ENCODE results near the gene C1orf159.
A peak's percentile ranks its signal among the peaks of the same experiment; 100 is the strongest.

Gene C1orf159

DNA sequence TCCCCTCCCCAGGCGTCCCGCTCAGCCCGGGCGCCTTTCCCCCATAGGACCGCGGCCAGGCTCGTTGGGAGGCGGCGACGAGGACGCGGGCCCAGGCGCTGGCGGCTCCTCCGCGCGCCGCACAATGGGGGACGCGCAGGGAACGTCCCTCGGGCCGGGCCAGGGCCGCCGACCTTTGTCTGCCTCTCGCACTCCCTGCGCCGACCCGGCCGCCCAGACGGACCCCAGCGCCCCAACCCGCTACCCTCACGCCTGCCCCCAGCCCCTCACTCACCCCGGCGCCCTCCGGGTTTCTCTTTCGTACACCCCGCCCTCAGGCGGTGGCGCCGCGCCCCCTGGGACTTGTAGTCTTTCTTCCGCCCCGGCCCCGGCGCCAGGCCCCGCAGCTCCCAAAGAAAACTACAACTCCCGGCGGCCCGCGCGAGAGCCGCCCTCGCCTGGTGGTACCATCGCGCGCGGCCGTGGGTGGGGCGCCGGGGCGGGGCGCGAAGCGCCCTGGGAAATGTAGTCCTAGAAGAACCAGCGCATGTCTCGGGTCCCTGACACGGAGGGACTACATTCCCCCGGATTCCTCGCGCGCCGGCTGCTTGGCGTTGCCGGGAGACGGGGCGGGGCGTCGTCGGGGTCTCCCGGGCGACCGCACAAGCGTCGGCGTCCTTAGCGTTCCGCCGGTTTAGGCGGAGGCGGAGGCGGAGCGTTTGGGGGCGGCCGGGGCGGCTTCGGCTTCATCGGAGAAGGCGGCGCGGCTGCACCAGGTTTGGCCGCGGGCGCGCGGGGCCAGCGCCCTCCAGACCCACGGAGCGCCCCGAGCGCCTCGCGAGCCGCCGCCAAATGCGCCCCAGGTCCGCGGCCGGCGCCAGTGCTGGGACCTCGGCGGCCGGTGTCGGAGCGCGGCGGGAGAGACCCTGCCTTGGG lies at the start of gene C1orf159:
Gene C1orf159, minus strand, starts transcription at position 304 of the 915 bp plus-strand sequence. CDS start 24,546 bp downstream, outside the sequence.
- peak within 1 kb of the TSS; percentile 96 for H3K4me3 ChIP-seq (ENCODE audit: low read depth, low read length)
- TF ChIP-seq, protein P1, sequence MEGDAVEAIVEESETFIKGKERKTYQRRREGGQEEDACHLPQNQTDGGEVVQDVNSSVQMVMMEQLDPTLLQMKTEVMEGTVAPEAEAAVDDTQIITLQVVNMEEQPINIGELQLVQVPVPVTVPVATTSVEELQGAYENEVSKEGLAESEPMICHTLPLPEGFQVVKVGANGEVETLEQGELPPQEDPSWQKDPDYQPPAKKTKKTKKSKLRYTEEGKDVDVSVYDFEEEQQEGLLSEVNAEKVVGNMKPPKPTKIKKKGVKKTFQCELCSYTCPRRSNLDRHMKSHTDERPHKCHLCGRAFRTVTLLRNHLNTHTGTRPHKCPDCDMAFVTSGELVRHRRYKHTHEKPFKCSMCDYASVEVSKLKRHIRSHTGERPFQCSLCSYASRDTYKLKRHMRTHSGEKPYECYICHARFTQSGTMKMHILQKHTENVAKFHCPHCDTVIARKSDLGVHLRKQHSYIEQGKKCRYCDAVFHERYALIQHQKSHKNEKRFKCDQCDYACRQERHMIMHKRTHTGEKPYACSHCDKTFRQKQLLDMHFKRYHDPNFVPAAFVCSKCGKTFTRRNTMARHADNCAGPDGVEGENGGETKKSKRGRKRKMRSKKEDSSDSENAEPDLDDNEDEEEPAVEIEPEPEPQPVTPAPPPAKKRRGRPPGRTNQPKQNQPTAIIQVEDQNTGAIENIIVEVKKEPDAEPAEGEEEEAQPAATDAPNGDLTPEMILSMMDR (IDR thresholded peaks at IDR 0.05; ENCODE audit: borderline replicate concordance, insufficient read depth, low read depth, low read length) = no peak

DNA sequence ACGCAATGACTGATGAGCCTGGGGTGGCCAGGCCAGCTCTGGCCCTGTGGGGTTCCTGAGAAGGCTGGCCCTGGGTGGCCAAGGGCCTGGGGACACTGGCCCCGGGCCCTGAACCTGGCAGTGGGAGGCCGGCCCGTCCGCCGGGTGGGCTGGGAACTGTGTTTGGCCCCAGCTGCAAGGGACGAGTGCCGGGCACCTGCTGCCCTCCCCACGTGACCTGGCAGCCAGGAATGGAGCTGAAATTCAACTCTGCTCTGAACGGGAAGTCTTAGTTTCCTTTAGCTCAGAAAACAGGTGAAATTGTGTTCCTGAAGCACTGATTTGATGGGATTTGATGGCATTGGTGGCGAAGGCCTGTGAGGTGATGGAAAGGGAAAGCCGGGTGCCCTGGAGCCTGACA lies 49.6 kb upstream of the C1orf159 start:
- TF ChIP-seq, protein P1 (IDR thresholded peaks at IDR 0.05; ENCODE audit: borderline replicate concordance, insufficient read depth, low read depth, low read length) = no peak
- H3K4me3 ChIP-seq (ENCODE audit: low read depth, low read length) = no peak overlapping the region

DNA sequence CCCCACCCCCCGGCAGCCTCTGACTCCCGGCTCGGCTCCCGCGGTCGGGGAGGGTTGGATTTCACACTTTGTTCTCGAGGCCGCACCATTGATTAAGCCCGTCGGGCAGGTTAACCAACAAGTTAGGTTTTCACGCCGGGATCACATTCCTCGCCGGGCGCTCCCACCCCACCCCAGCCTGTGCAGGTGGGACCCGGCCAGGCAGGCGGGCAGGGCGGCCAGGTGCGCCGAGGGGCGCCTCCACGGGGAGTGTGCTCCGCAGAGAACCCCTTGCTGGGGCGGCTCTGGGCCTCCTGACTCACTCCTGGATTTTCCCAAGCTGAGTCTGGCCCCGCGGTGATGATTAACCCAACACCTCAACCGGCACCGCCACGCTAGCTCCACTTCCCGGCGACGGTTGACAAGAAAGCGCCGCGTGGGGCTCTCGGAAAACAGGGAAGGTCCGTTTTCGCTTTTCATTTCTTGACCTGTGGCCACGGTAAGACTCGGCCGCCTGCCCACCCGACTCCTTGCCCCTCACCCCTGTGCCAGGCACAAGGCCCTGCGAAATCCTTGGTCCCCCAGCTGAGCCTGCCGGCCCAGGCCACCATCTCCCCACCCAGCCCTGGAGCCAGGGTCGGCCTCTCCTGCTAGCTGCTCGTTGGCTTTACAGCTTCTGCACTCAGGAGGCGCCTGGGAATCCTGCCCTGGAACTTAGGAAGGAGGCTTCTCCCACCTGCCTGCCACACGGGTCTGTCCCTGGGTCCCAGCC lies 49.0 kb upstream of the C1orf159 start:
- TF ChIP-seq, protein P1 (IDR thresholded peaks at IDR 0.05; ENCODE audit: borderline replicate concordance, insufficient read depth, low read depth, low read length) = no peak

DNA sequence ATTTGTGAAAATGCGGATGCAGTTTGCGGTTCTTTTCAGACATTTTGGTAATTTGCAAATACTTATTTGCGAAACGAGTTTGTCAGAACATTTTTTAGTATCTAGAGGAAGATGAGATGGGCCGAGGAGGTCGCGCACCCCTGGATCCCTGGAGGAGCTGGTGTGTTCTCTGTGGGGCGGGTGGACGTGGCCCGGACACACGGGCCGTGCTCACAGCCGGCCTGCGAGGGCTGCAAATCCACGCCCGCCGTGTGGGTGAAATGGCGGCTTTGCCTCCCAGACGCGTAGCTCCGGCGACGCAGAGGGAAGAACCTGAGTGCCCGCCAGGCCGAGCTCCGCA lies 48.4 kb upstream of the C1orf159 start:
- TF ChIP-seq, protein P1 (IDR thresholded peaks at IDR 0.05; ENCODE audit: borderline replicate concordance, insufficient read depth, low read depth, low read length) = no peak
- no peak overlapping the region for H3K4me3 ChIP-seq (ENCODE audit: low read depth, low read length)

More for the DNA sequence above, 49.0 kb upstream of the C1orf159 start:
- H3K4me3 ChIP-seq (ENCODE audit: low read depth, low read length) = no peak overlapping the region

DNA sequence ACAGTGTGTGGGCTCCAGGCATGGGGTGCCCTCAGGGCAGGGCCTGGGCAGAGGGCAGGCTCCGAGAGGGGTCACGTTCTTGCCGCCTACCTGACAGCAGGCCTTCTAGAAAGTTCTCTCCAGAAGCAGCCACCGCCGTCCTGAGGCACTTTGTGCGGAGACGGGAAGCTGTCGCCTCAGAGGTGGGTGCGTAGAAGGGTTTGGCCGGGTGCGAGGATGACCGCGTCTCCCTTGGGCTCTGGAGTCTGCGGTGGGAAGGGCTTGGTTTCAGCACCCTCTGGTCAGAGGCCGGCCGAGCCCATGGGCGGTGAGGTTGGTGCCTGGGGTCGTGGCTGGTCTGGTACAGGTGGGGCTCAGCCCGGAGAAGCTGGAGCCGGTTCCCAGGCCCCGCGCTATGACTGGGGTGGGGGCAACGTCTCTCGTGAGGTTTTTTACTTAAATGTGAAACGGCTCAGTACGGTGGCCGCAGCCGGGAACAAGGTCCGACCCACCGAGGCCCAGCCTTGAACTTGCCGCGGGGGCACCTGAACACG lies 47.7 kb upstream of the C1orf159 start:
- TF ChIP-seq, protein P1 (IDR thresholded peaks at IDR 0.05; ENCODE audit: borderline replicate concordance, insufficient read depth, low read depth, low read length) = no peak
- H3K4me3 ChIP-seq (ENCODE audit: low read depth, low read length) = no peak overlapping the region

DNA sequence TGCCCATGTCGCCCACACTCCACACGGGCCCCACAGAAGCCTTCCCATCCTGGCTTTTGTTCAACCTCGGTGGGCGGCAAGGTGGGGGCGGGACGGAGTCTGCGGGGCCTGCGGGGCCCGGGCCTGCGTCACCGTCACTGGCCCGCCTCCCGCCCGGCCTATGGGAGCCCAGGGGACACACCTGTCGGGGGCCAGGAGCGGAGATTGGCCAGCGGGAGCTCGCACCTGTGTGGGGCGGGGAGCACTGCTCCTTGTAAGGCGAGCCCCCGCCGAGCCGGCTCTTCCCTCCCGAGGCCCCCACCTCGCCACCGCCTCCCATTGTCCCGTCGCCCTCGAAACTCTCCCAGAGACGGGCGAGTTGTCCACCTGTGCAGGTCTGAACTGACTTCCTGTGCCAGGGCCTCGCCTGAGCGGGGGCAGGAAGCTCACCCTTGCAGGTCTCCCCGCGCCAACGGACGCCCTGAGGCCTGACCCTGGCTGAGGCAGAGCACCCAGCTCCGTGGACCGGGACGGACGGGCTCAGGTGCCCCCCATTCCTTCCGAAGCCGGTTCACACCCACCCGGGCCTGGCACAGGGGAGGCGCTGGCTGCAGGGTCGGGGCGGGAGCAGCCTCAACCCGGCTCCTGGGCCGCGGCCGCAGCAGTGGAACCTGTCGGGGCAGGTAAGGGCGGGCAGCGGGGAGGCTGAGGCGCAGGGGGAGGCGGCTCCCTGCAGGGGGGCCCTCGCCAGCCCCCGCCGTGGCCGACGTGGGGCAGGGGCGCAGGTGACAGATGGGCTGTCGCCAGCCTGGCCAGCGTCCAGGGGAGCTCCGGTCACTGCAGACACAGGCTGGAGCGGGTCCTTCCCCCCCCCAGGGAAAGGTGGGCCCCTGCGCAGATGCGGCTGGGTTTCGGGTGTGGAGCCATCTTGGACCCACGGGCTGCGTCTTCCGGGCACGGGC lies 47.0 kb upstream of the C1orf159 start:
- no peak overlapping the region for H3K4me3 ChIP-seq (ENCODE audit: low read depth, low read length)
- TF ChIP-seq, protein P1 (IDR thresholded peaks at IDR 0.05; ENCODE audit: borderline replicate concordance, insufficient read depth, low read depth, low read length) = no peak

Measured in GM12875 (cell line).